Measurements from ENCODE around the gene MRPS2.

- TF ChIP-seq CTCF (conservative IDR thresholded peaks at IDR 0.05), result no peak
- TF ChIP-seq EZH2 (IDR thresholded peaks at IDR 0.05; ENCODE audit: low read depth), result no peak
These were observed 18.3 kb upstream of the MRPS2 start for GRCh38 chr9:135482015-135482754.
